Small intestine (tissue), 16 donors: Measurements from ENCODE around the gene TCF19. TPM values are rescaled to one million over a fixed set of nuclear protein-coding genes. Genes with fewer than 3 reads are reported as not detected.

Experiments
- DNase-seq, 2 donors: peaks; one replicate each; pipeline versions ENCODE4 v3.0.0 to v3.0.0-alpha.2; 2013
- FAIRE-seq: peaks from 2 replicates; lab custom pipeline; 2012; peaks lifted over from hg19 to GRCh38; lab: Jason Lieb, UNC
- H3K27ac ChIP-seq, 3 donors: one replicate each; pipeline ENCODE4 v1.5.1; 2013; ENCODE audit warnings: low read length in 2 of 3, mild to moderate bottlenecking in 2 of 3, control low read depth in 1 of 3, inconsistent platforms in 1 of 3, low read depth in 1 of 3, moderate library complexity in 1 of 3
- H3K27me3 ChIP-seq, 3 donors: one replicate each; pipeline ENCODE4 v1.6.1; 2013; ENCODE audit warnings: low read length in 3 of 3, inconsistent platforms in 1 of 3; ENCODE audit not compliant: control insufficient read depth in 3 of 3, insufficient read depth in 3 of 3
- H3K36me3 ChIP-seq, 3 donors: one replicate each; pipeline ENCODE4 v1.6.1; 2013; ENCODE audit warnings: low read length in 3 of 3, inconsistent platforms in 1 of 3, low read depth in 1 of 3, mild to moderate bottlenecking in 1 of 3, moderate library complexity in 1 of 3; ENCODE audit not compliant: control insufficient read depth in 3 of 3, insufficient read depth in 2 of 3
- H3K4me1 ChIP-seq, 3 donors: one replicate each; pipeline ENCODE4 v1.6.1; 2013; ENCODE audit warnings: low read length in 2 of 3, inconsistent platforms in 1 of 3, low read depth in 1 of 3, mild to moderate bottlenecking in 1 of 3, moderate library complexity in 1 of 3; ENCODE audit not compliant: control insufficient read depth in 3 of 3, insufficient read depth in 2 of 3
- H3K4me3 ChIP-seq, 3 donors: one replicate each; pipeline ENCODE4 v1.5.1; 2013; ENCODE audit warnings: low read length in 3 of 3, control low read depth in 1 of 3, inconsistent platforms in 1 of 3, low read depth in 1 of 3, mild to moderate bottlenecking in 1 of 3, moderate library complexity in 1 of 3
- H3K9me3 ChIP-seq, 2 donors: one replicate each; pipeline ENCODE4 v1.6.1; 2013; ENCODE audit warnings: low read depth in 1 of 2, low read length in 1 of 2; ENCODE audit not compliant: control insufficient read depth in 2 of 2, insufficient read depth in 1 of 2
- WGBS, 3 donors: extraction: QIAGEN DNeasy Blood & Tissue Kit; methylation state at CpG; one replicate each; pipeline ENCODE4 v1.1.7; 2013; 5-methylcytosine and 5-hydroxymethylcytosine counted together
- long read RNA-seq, 10 donors: transcript quantifications; one replicate each; lab custom pipeline, GENCODE V29; 2026
- polyA plus RNA-seq, 4 donors: library from polyadenylated mRNA; stranded (reverse) in 3 of 4; unstranded in 1 of 4; fragments of 200-250 nt in 3 of 4; fragments of 120-200 nt in 1 of 4; gene quantifications; one replicate each; pipeline versions ENCODE4 v1.2.1 to v1.2.3, GENCODE V29; 2013
- donor health status: healthy with polysubstance abuse.
- donor health status: control.
- donor health status: control.
- donor health status: Bipolar disorder and iron deficiency.
- donor health status: healthy.

TCF19 gene
- polyA plus RNA-seq: 10 to 100 TPM in 1 of 4 donors, 1 to 10 TPM in 3; 1.8 to 12.8 (median 4.9) TPM
- long read RNA-seq, donor 1, partial matches to known transcripts: 0 of 3 reads
- long read RNA-seq, donor 1, other reads (novel, unspliced or antisense): 0 of 3 reads
- long read RNA-seq, donor 2: 0 reads
- long read RNA-seq, donor 3: 0 reads
- long read RNA-seq, donor 4: 0 reads
- long read RNA-seq, donor 5: 0 reads
- long read RNA-seq, donor 6, partial matches to known transcripts: 0 of 1 reads
- long read RNA-seq, donor 6, other reads (novel, unspliced or antisense): 0 of 1 reads
- long read RNA-seq, donor 7, partial matches to known transcripts: 0 of 2 reads
- long read RNA-seq, donor 7, other reads (novel, unspliced or antisense): 0 of 2 reads
- long read RNA-seq, donor 8: 0 reads
- long read RNA-seq, donor 9: 0 reads
- long read RNA-seq, donor 10, partial matches to known transcripts: 0 of 1 reads
- long read RNA-seq, donor 10, other reads (novel, unspliced or antisense): 0 of 1 reads

DNA sequence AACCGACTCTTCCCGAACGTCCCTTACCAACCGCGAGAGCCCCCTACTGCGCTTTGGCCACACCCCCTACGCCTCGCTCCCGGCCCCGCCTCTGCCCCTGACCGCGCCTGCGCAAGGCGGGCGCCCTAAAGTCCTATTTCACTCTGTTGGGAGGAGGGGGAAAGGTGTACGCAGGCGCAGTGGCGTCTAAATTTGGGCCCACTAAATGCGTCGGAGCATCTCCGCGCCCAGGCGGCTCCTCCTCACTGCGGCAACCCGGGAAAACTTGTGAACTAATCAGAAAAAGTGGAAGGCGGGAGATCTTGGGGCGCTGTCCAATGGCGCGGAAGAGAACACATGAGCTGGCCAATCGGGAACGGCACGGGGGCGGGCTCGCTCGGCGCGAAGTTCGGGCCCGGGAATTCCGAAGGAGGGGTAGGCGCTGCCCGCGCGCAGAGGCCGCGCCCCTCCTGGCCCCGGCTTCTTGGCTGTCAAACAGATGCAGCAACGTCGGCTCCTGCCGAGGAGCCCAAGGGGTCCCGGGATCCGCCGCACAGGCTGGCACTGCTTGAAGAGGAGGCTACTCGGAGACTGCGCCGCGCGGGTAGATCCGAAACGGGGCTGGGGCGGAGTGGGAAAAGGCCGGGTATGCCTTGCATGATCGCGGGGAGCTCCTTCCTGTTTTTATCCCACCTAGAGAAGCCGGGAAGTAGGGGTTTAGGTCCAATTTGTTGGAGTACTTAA, at the start of gene TCF19:
TCF19 (plus strand) TSS at position 450 of the 723 bp plus-strand sequence. CDS start 881 bp downstream, outside the sequence.
- peaks cover 3 to 14% (median 7%) of the 10 kb centered on the region in 3 donors for H3K4me1 ChIP-seq
- 0 to 1% (median 1%) methylated on average over 59 to 65 of the region's 65 CpGs for WGBS, 3 donors
- H3K4me3 ChIP-seq: peak within 1 kb of the TSS; percentile 61 to 71 (median 69)
- H3K27me3 ChIP-seq: peaks cover 0 to 2% (median 0%) of the 10 kb centered on the region in 3 donors
- H3K36me3 ChIP-seq: peaks cover 0 to 26% (median 0%) of the 10 kb centered on the region in 3 donors
- no peaks in the 10 kb centered on the region for H3K9me3 ChIP-seq
- peak within 1 kb of the TSS in 2 of 3 donors; percentile 38 to 77 for H3K27ac ChIP-seq
- FAIRE-seq (no peak), DNase-seq (peak; percentile 98 to 99)

DNA sequence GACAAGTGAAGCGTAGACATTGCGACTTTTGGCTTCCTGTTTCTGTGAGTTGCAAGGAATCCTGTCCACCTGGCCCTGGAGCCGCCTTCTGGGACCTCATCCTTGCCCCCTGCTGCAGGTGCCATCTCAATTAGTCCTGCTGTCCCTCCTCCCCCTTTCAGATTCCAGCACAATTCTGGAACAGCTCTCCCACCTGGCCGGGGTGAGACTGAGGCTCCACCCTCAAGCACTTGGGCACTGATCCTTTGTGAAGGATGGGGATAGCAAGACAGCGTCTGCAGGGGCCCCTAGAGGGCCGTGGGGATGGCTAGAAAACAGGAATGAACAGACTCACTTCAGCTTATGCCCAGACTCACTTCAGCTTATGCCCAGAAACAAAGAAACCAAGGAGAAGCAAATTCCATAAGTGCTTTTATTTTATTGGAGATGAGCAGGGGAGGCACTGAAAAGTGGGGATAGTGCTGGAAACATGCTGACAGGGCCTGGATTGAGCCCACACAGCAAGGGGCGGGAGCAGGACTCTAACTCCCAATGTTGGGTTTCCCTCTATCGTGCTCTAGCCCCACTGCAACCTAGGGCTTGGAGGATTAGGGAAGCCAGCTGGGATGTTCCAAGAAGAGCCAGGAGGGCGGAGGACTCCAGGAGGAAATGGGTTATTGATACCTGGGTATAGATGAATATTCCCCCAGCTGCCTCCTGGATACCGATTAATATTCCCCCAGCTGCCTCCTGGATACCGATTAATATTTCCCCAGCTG, 47.4 kb upstream of the TCF19 start:
- WGBS, 3 donors: 64 to 71% (median 65%) methylated on average over 11 of the region's 11 CpGs
- H3K27me3 ChIP-seq: peaks cover 0 to 17% (median 0%) of the 10 kb centered on the region in 3 donors

GRCh38 chr6:31111712-31112111, 46.7 kb upstream of the TCF19 start:
- H3K4me3 ChIP-seq: no peak overlapping the region

More for the DNA sequence above, 47.4 kb upstream of the TCF19 start:
- DNase-seq: no peak
- Histone ChIP-seq H3K4me3 (no peak overlapping the region), H3K36me3 (no peaks in the 10 kb centered on the region), H3K27ac (no peak overlapping the region), H3K4me1 (peaks cover 0 to 7% (median 3%) of the 10 kb centered on the region in 3 donors), H3K9me3 (no peaks in the 10 kb centered on the region)
- FAIRE-seq: no peak

DNA sequence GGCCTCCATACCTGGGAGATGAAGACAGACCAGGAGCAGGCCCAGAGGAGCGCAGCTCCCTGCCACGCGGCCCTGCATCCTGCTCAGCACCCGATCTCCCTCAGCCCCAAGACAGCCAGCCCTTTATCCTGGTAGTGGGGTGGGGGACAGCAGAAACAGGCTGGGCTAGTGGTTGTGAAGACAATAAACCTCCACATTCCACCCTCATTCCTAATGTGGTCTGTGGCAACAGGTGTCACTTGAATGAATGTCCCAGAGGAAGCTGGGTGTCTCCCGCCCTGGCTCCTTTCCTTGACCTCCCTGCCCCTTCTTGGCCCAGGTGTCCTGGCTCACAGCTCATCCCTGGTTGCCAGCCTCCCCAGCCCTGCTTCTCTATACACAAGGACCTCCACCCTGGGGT, 45.9 kb upstream of the TCF19 start, which contains the start of gene C6orf15:
C6orf15 (minus strand) TSS at position 98 of the 400 bp plus-strand sequence; CDS start at position 78, 20 bp downstream.
- Histone ChIP-seq H3K4me3 (no peak within 1 kb of the TSS), H3K27me3 (peaks cover 0 to 20% (median 0%) of the 10 kb centered on the region in 3 donors), H3K9me3 (no peaks in the 10 kb centered on the region), H3K36me3 (no peaks in the 10 kb centered on the region), H3K27ac (no peak within 1 kb of the TSS), H3K4me1 (peaks cover 0 to 7% (median 3%) of the 10 kb centered on the region in 3 donors)
- no peak for DNase-seq
- 85 to 93% (median 89%) methylated on average over 5 of the region's 5 CpGs for WGBS, 3 donors
- no peak for FAIRE-seq

More at GRCh38 chr6:31111712-31112111, 46.7 kb upstream of the TCF19 start:
- peaks cover 0 to 7% (median 3%) of the 10 kb centered on the region in 3 donors for H3K4me1 ChIP-seq
- 86 to 92% (median 90%) methylated on average over 13 of the region's 13 CpGs for WGBS, 3 donors
- no peaks in the 10 kb centered on the region for H3K9me3 ChIP-seq
- H3K27me3 ChIP-seq: peaks cover 0 to 18% (median 0%) of the 10 kb centered on the region in 3 donors
- FAIRE-seq (no peak), DNase-seq (no peak)
- no peak overlapping the region for H3K27ac ChIP-seq
- H3K36me3 ChIP-seq: no peaks in the 10 kb centered on the region

DNA sequence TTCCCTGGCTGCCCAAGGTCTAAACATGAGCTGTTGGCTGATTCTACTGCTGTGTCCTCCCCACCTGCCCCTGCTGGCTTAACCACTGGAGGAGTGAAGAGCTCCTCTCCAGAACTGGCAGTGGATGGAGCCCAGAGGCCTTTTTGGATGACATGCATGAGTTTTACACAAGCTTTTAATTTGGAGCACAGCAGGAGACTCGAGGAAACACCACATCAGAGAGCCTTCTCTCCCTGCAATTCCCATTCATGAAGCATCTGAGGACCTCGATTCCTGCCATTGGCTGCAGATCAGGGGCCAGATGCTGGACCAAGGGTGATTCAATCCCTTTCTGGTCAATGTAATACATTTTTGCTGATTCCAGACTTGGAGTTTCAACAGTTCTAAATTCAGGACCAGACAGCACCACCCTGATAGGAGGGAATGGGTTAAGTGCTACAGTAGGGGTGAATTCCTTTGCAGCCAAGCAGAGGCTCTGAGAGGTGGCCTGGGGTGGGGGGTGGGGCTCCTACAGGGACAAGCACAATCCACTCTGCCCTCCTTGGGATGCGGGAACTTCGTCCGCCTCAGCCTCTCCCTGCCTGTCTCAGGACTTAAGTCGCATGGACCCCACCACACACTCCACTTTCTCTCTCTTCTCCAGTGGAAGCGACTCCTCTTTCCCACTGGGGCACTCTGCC, 44.4 kb upstream of the TCF19 start:
- H3K27ac ChIP-seq: peak overlapping the region in 1 of 3 donors; percentile 77
- WGBS, 3 donors: 63 to 74% (median 69%) methylated on average over 7 of the region's 7 CpGs
- H3K9me3 ChIP-seq: no peaks in the 10 kb centered on the region
- peaks cover 0 to 7% (median 3%) of the 10 kb centered on the region in 3 donors for H3K4me1 ChIP-seq
- no peak overlapping the region for H3K4me3 ChIP-seq
- H3K27me3 ChIP-seq: peaks cover 0 to 24% (median 0%) of the 10 kb centered on the region in 3 donors
- FAIRE-seq (no peak), DNase-seq (no peak)
- H3K36me3 ChIP-seq: no peaks in the 10 kb centered on the region

- Histone ChIP-seq H3K27ac (peak within 1 kb of the TSS in 2 of 3 donors; percentile 52 to 77), H3K27me3 (peaks cover 0 to 22% (median 0%) of the 10 kb centered on the region in 3 donors), H3K9me3 (no peaks in the 10 kb centered on the region), H3K36me3 (no peaks in the 10 kb centered on the region), H3K4me1 (peaks cover 0 to 7% (median 3%) of the 10 kb centered on the region in 3 donors), H3K4me3 (peak within 1 kb of the TSS in 1 of 3 donors; percentile 38)
- peak; percentile 40 to 95 for DNase-seq
- FAIRE-seq: no peak
- WGBS, 3 donors: 14 to 17% (median 14%) methylated on average over 3 of the region's 3 CpGs
Observed at GRCh38 chr6:31114541-31114878, 43.9 kb upstream of the TCF19 start, which contains the start of gene PSORS1C1. Gene PSORS1C1 (plus strand): TSS chr6:31114800. CDS start chr6:31129633, 14,833 bp downstream.

DNA sequence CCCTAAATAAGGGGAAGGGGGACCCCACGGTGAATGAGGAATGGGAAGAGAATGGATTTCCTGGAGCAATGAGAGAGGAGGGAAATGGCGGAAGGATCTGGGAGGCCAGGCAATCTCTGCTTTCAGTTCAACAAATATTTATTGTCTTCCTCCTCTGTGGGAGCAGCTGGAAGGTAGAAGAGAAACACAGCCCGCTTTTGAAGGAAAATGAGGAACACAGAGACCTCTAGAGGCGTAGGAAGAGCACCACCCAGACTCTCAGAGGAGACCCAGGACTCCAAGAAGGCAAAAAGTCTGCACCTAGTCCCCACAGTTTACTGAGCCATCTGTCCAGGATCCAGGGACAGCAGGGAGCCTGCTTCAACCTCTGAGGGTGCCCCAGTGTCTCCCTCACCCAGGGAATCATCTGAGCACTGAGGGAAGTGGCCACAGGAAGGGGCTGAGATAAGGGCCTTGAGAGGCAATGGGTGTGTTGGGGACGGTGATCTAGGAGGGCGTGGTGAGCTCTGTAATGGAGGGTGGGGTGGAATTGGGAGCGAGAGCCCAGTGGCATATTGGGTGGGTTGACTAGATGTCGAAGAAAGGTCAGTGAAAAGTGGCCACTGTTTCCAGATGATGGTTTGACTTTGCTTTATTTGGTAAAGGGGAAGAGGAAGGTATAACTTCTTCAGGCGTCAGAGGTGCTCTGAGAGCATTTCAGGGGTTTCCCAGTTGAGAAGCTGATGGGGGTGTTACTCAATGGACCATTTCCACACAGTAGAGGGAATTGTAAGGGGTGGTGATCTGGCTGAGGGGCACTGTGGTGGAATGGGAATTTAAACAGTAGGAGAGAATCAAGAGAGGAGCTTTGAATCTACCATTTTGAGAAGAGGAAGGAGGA, 43.2 kb upstream of the TCF19 start:
- H3K27me3 ChIP-seq: peaks cover 0 to 16% (median 0%) of the 10 kb centered on the region in 3 donors
- H3K4me1 ChIP-seq: peaks cover 0 to 7% (median 3%) of the 10 kb centered on the region in 3 donors
- peak overlapping the region in 1 of 3 donors; percentile 38 for H3K4me3 ChIP-seq
- H3K36me3 ChIP-seq: no peaks in the 10 kb centered on the region
- DNase-seq: peak in 1 of 2 donors; percentile 76
- FAIRE-seq: no peak
- peak overlapping the region in 2 of 3 donors; percentile 52 to 77 for H3K27ac ChIP-seq
- no peaks in the 10 kb centered on the region for H3K9me3 ChIP-seq
- WGBS, 3 donors: 22 to 47% (median 33%) methylated on average over 9 of the region's 9 CpGs
